ENCODE measurements around the gene AIMP1. TPM values are rescaled to one million over a fixed set of nuclear protein-coding genes. Genes with fewer than 3 reads are reported as not detected.

Gene AIMP1
- total RNA-seq, 1 experiment from 2014 or later: 143 TPM

- intact Hi-C loops (cut with micrococcal nuclease; ENCODE audit: unreplicated experiment): no loop called here
- no peaks in the 10 kb centered on the region for H3K36me3 Mint-ChIP-seq (ENCODE audit: insufficient read depth, unreplicated experiment)
- CTCF ChIA-PET: no interaction called here
Observed at GRCh38 chr4:106371161-106371560, 54.8 kb downstream of the AIMP1 start.

GRCh38 chr4:106373026-106373425 lies 56.7 kb downstream of the AIMP1 start:
- BruUV-seq (replicated peaks): no TSS peak
- ChIA-PET POLR2A (no interaction called here), CTCF (no interaction called here)
- intact Hi-C loops (cut with micrococcal nuclease; ENCODE audit: unreplicated experiment): no loop called here
- Mint-ChIP-seq H3K9me3 (ENCODE audit: unreplicated experiment) (peaks cover 6% of the 10 kb centered on the region), H3K4me1 (ENCODE audit: low read depth, unreplicated experiment) (peaks cover 7% of the 10 kb centered on the region), H3K27ac (ENCODE audit: unreplicated experiment) (no peak overlapping the region), H3K27me3 (ENCODE audit: insufficient read depth, unreplicated experiment) (no peaks in the 10 kb centered on the region), H3K36me3 (ENCODE audit: insufficient read depth, unreplicated experiment) (no peaks in the 10 kb centered on the region), H3K4me3 (ENCODE audit: unreplicated experiment) (no peak overlapping the region)
- no peaks in the 10 kb centered on the region for H3K9me3 ChIP-seq
- no peak overlapping the region for H3K4me3 ChIP-seq (ENCODE audit: low read depth, low read length)
- H3K27me3 ChIP-seq (replicated peaks; ENCODE audit: control insufficient read depth, insufficient read depth, low read length): no peaks in the 10 kb centered on the region
- TF ChIP-seq CTCF (IDR thresholded peaks at IDR 0.05; ENCODE audit: insufficient read depth in 1 of 2, low read depth in 1 of 2, low read length in 1 of 2, severe bottlenecking in 1 of 2, unreplicated experiment in 1 of 2): no peak
- no peak for DNase-seq
- H3K4me1 ChIP-seq: peaks cover 11% of the 10 kb centered on the region; the same call in 1 of the 2 replicates
- H3K36me3 ChIP-seq (ENCODE audit: control insufficient read depth, insufficient read depth, low read length): no peaks in the 10 kb centered on the region

More at GRCh38 chr4:106371161-106371560, 54.8 kb downstream of the AIMP1 start:
- no peak overlapping the region for H3K4me3 ChIP-seq (ENCODE audit: low read depth, low read length)
- POLR2A ChIA-PET: no interaction called here
- Mint-ChIP-seq H3K27ac (ENCODE audit: unreplicated experiment) (no peak overlapping the region), H3K9me3 (ENCODE audit: unreplicated experiment) (peaks cover 6% of the 10 kb centered on the region), H3K4me1 (ENCODE audit: low read depth, unreplicated experiment) (peaks cover 14% of the 10 kb centered on the region), H3K27me3 (ENCODE audit: insufficient read depth, unreplicated experiment) (no peaks in the 10 kb centered on the region), H3K4me3 (ENCODE audit: unreplicated experiment) (no peak overlapping the region)
- H3K36me3 ChIP-seq (ENCODE audit: control insufficient read depth, insufficient read depth, low read length): no peaks in the 10 kb centered on the region
- TF ChIP-seq CTCF (IDR thresholded peaks at IDR 0.05; ENCODE audit: insufficient read depth in 1 of 2, low read depth in 1 of 2, low read length in 1 of 2, severe bottlenecking in 1 of 2, unreplicated experiment in 1 of 2): no peak
- BruUV-seq (replicated peaks): no TSS peak
- H3K9me3 ChIP-seq: no peaks in the 10 kb centered on the region
- peaks cover 14% of the 10 kb centered on the region for H3K4me1 ChIP-seq
- DNase-seq: no peak
- H3K27me3 ChIP-seq (replicated peaks; ENCODE audit: control insufficient read depth, insufficient read depth, low read length): no peaks in the 10 kb centered on the region

GRCh38 chr4:106380179-106380578 lies 63.8 kb downstream of the AIMP1 start:
- intact Hi-C loops (cut with micrococcal nuclease; ENCODE audit: unreplicated experiment): no loop called here

More at GRCh38 chr4:106380179-106380578, 63.8 kb downstream of the AIMP1 start:
- no peaks in the 10 kb centered on the region for H3K27me3 Mint-ChIP-seq (ENCODE audit: insufficient read depth, unreplicated experiment)
- TF ChIP-seq CTCF (IDR thresholded peaks at IDR 0.05; ENCODE audit: insufficient read depth in 1 of 2, low read depth in 1 of 2, low read length in 1 of 2, severe bottlenecking in 1 of 2, unreplicated experiment in 1 of 2): no peak
- Histone ChIP-seq H3K9me3 (no peaks in the 10 kb centered on the region), H3K27me3 (replicated peaks; ENCODE audit: control insufficient read depth, insufficient read depth, low read length) (no peaks in the 10 kb centered on the region), H3K4me3 (ENCODE audit: low read depth, low read length) (no peak overlapping the region), H3K4me1 (no peaks in the 10 kb centered on the region), H3K36me3 (ENCODE audit: control insufficient read depth, insufficient read depth, low read length) (no peaks in the 10 kb centered on the region)
- BruUV-seq (replicated peaks): no TSS peak
- no peaks in the 10 kb centered on the region for H3K9me3 Mint-ChIP-seq (ENCODE audit: unreplicated experiment)
- no peak overlapping the region for H3K4me3 Mint-ChIP-seq (ENCODE audit: unreplicated experiment)
- H3K36me3 Mint-ChIP-seq (ENCODE audit: insufficient read depth, unreplicated experiment): no peaks in the 10 kb centered on the region
- ChIA-PET CTCF (no interaction called here), POLR2A (no interaction called here)
- no peak overlapping the region for H3K27ac Mint-ChIP-seq (ENCODE audit: unreplicated experiment)
- no peak for DNase-seq
- no peaks in the 10 kb centered on the region for H3K4me1 Mint-ChIP-seq (ENCODE audit: low read depth, unreplicated experiment)
